Measurements from ENCODE around the gene ARHGAP44.
"Not testable (repeated sequence)": the region's sequence is repeated elsewhere in the genome, so short reads cannot be mapped to it uniquely, and the experiment has no call there.

The ARHGAP44 gene

GRCh38 chr17:12973496-12974004, 184.3 kb downstream of the ARHGAP44 start:
- H3K4me3 ChIP-seq (ENCODE audit: low read depth, low read length): no peak overlapping the region
- TF ChIP-seq CTCF (IDR thresholded peaks at IDR 0.05; ENCODE audit: low read depth, low read length) (no peak), MYC (IDR thresholded peaks at IDR 0.05; ENCODE audit: low read depth, low read length) (no peak), POLR2A (IDR thresholded peaks at IDR 0.05; ENCODE audit: extremely low read depth, insufficient read length) (no peak), MAX (IDR thresholded peaks at IDR 0.05; ENCODE audit: low read depth, low read length) (no peak)
- DNase-seq (ENCODE audit: low read depth): no peak

- no peak overlapping the region for H3K4me3 ChIP-seq (ENCODE audit: low read depth, low read length)
- no peak for DNase-seq (ENCODE audit: low read depth)
- TF ChIP-seq POLR2A (IDR thresholded peaks at IDR 0.05; ENCODE audit: extremely low read depth, insufficient read length): no peak
These were observed 184.8 kb downstream of the ARHGAP44 start for GRCh38 chr17:12974005-12974531.

- no peak for DNase-seq (ENCODE audit: low read depth)
- TF ChIP-seq MYC (IDR thresholded peaks at IDR 0.05; ENCODE audit: low read depth, low read length) (no peak), MAX (IDR thresholded peaks at IDR 0.05; ENCODE audit: low read depth, low read length) (no peak), CTCF (IDR thresholded peaks at IDR 0.05; ENCODE audit: low read depth, low read length) (no peak), POLR2A (IDR thresholded peaks at IDR 0.05; ENCODE audit: extremely low read depth, insufficient read length) (no peak)
- H3K4me3 ChIP-seq (ENCODE audit: low read depth, low read length): no peak overlapping the region
These were observed 187.9 kb downstream of the ARHGAP44 start for GRCh38 chr17:12977008-12977751.

GRCh38 chr17:12978787-12979186, 189.5 kb downstream of the ARHGAP44 start:
- H3K4me3 ChIP-seq (ENCODE audit: low read depth, low read length); DNase-seq (ENCODE audit: low read depth): not testable (repeated sequence)

GRCh38 chr17:12979246-12979645, 189.9 kb downstream of the ARHGAP44 start:
- no peak for DNase-seq (ENCODE audit: low read depth)

GRCh38 chr17:12979826-12980500, 190.7 kb downstream of the ARHGAP44 start:
- no peak for DNase-seq (ENCODE audit: low read depth)
- TF ChIP-seq MYC (IDR thresholded peaks at IDR 0.05; ENCODE audit: low read depth, low read length) (no peak), MAX (IDR thresholded peaks at IDR 0.05; ENCODE audit: low read depth, low read length) (no peak), CTCF (IDR thresholded peaks at IDR 0.05; ENCODE audit: low read depth, low read length) (no peak), POLR2A (IDR thresholded peaks at IDR 0.05; ENCODE audit: extremely low read depth, insufficient read length) (no peak)
- H3K4me3 ChIP-seq (ENCODE audit: low read depth, low read length): no peak overlapping the region

More at GRCh38 chr17:12979246-12979645, 189.9 kb downstream of the ARHGAP44 start:
- TF ChIP-seq MAX (IDR thresholded peaks at IDR 0.05; ENCODE audit: low read depth, low read length) (no peak), POLR2A (IDR thresholded peaks at IDR 0.05; ENCODE audit: extremely low read depth, insufficient read length) (no peak), CTCF (IDR thresholded peaks at IDR 0.05; ENCODE audit: low read depth, low read length) (no peak)
- H3K4me3 ChIP-seq (ENCODE audit: low read depth, low read length): no peak overlapping the region

All from NB4 (cell line).